Vagina (tissue), 2 donors: ENCODE results near the gene ZNF726.

Experiments used
- POLR2A ChIP-seq, 2 donors: fragments of 450-650 bp; IDR thresholded peaks; one replicate each; pipeline ENCODE4 v1.6.1; 2017; ENCODE audit warnings: antibody characterized with exemption in 2 of 2, mild to moderate bottlenecking in 2 of 2, moderate library complexity in 2 of 2
- POLR2AphosphoS5 ChIP-seq, 2 donors: sonication (generic); formaldehyde crosslinking; IDR thresholded peaks; one replicate each; pipeline ENCODE4 v1.9.0; 2017; ENCODE audit warnings: antibody characterized with exemption in 2 of 2, mild to moderate bottlenecking in 2 of 2, low read depth in 1 of 2; ENCODE audit not compliant: insufficient read depth in 1 of 2

- no peak for TF ChIP-seq POLR2A (IDR thresholded peaks at IDR 0.05)
- TF ChIP-seq POLR2AphosphoS5 (IDR thresholded peaks at IDR 0.05; ENCODE audit: insufficient read depth in 1 of 2, low read depth in 1 of 2): no peak
These were observed 57.5 kb downstream of the ZNF726 start for GRCh38 chr19:23972161-23972560.
